Smooth muscle cell (in vitro differentiated cells): Measurements from ENCODE around the gene IGFLR1. TPM values are rescaled to one million over a fixed set of nuclear protein-coding genes. Genes with fewer than 3 reads are reported as not detected.

Experiments
- DNase-seq: peaks from one replicate; lab custom pipeline; 2025; ENCODE audit not compliant: unreplicated experiment; lab: John Stamatoyannopoulos, UW
- H2AFZ ChIP-seq: fragments of 200-600 bp; sonication (generic); 2 replicates; pipeline ENCODE4 v1.6.0; 2016; ENCODE audit warnings: antibody characterized with exemption, low read depth, mild to moderate bottlenecking
- H3F3A ChIP-seq: fragments of 200-600 bp; sonication (generic); 2 replicates; pipeline ENCODE4 v1.6.0; 2017; ENCODE audit warnings: antibody characterized with exemption, low read depth
- H3K27ac ChIP-seq: fragments of 200-600 bp; sonication (generic); 2 replicates; pipeline ENCODE4 v1.5.1; 2016; ENCODE audit warnings: low read depth, mild to moderate bottlenecking
- H3K27me3 ChIP-seq: fragments of 200-600 bp; sonication (generic); 2 replicates; pipeline ENCODE4 v1.6.1; 2016; ENCODE audit warnings: low read depth, mild to moderate bottlenecking
- H3K36me3 ChIP-seq: fragments of 200-600 bp; sonication (generic); 2 replicates; pipeline ENCODE4 v1.5.1; 2016; ENCODE audit warnings: low read depth
- H3K4me1 ChIP-seq: fragments of 200-600 bp; sonication (generic); 2 replicates; pipeline ENCODE4 v1.5.1; 2016; ENCODE audit warnings: low read depth
- H3K4me2 ChIP-seq: fragments of 200-600 bp; sonication (generic); 2 replicates; pipeline ENCODE4 v1.6.0; 2016; ENCODE audit warnings: mild to moderate bottlenecking
- H3K4me3 ChIP-seq: fragments of 200-600 bp; sonication (generic); 2 replicates; pipeline ENCODE4 v1.5.1; 2016; ENCODE audit warnings: mild to moderate bottlenecking
- H3K79me2 ChIP-seq: fragments of 200-600 bp; sonication (generic); 2 replicates; pipeline ENCODE4 v1.6.0; 2016; ENCODE audit warnings: low read depth, mild to moderate bottlenecking
- H3K9ac ChIP-seq: fragments of 200-600 bp; sonication (generic); 2 replicates; pipeline ENCODE4 v1.6.0; 2016; ENCODE audit warnings: low read depth
- H3K9me3 ChIP-seq: fragments of 200-600 bp; sonication (generic); replicated peaks from 2 replicates; pipeline ENCODE4 v1.5.1; 2016; ENCODE audit warnings: low read depth
- H4K20me1 ChIP-seq: fragments of 200-600 bp; sonication (generic); 2 replicates; pipeline ENCODE4 v1.6.0; 2016; ENCODE audit warnings: low read depth
- CTCF ChIP-seq: fragments of 200-600 bp; sonication (generic); IDR thresholded peaks from 2 replicates; pipeline ENCODE4 v1.5.1; 2017; ENCODE audit warnings: borderline replicate concordance, mild to moderate bottlenecking, antibody characterized with exemption; ENCODE audit not compliant: insufficient read depth, poor library complexity, severe bottlenecking
- WGBS: methylation state at CpG from one replicate; pipeline ENCODE4 v1.1.7; 2016; ENCODE audit warnings: low lambda C conversion rate; 5-methylcytosine and 5-hydroxymethylcytosine counted together
- polyA plus RNA-seq: library from polyadenylated mRNA; unstranded; fragments of >200 nt; fragmentation: Nextera tagmentation; extraction: Ambion mirVana; gene quantifications from 2 replicates; pipeline ENCODE4 v1.2.1, GENCODE V29; 2016
- total RNA-seq: library from RNA; depleted of rRNA; stranded (reverse); fragments of >200 nt; gene quantifications from 2 replicates; pipeline ENCODE4 v1.2.3, GENCODE V29; 2014

Gene IGFLR1
- 1.2 and 1.7 TPM in 2 replicates for total RNA-seq
- 1.4 and 6.3 TPM in 2 replicates for polyA plus RNA-seq

- peaks cover 16% of the 10 kb centered on the region for H3K79me2 ChIP-seq
- no peak within 1 kb of the TSS for H3K27ac ChIP-seq
- no peak for TF ChIP-seq CTCF
- H3F3A ChIP-seq, result no peaks in the 10 kb centered on the region
- no peak within 1 kb of the TSS for H3K9ac ChIP-seq
- H3K4me2 ChIP-seq, result peak within 1 kb of the TSS; percentile 98
- DNase-seq, result no peak
- no peaks in the 10 kb centered on the region for H4K20me1 ChIP-seq
- no peaks in the 10 kb centered on the region for H3K27me3 ChIP-seq
- 95% methylated on average over 9 of the region's 9 CpGs for WGBS
- no peak within 1 kb of the TSS for H2AFZ ChIP-seq
- H3K4me3 ChIP-seq, result no peak within 1 kb of the TSS
- H3K36me3 ChIP-seq, result no peaks in the 10 kb centered on the region
- peaks cover 10% of the 10 kb centered on the region for H3K4me1 ChIP-seq
- no peaks in the 10 kb centered on the region for H3K9me3 ChIP-seq
Observed at GRCh38 chr19:35742121-35742724, at the start of gene IGFLR1. Gene IGFLR1, minus strand, starts transcription at chr19:35742452. Its CDS starts 1,272 bp downstream, at chr19:35741180.

- Histone ChIP-seq H3K36me3 (no peaks in the 10 kb centered on the region), H3F3A (no peaks in the 10 kb centered on the region), H3K9me3 (no peaks in the 10 kb centered on the region), H3K4me2 (no peak overlapping the region), H3K9ac (no peak overlapping the region), H3K27ac (no peak overlapping the region), H3K27me3 (peaks cover 10% of the 10 kb centered on the region), H4K20me1 (no peaks in the 10 kb centered on the region), H2AFZ (no peak overlapping the region), H3K4me1 (no peaks in the 10 kb centered on the region), H3K4me3 (no peak overlapping the region), H3K79me2 (no peaks in the 10 kb centered on the region)
- no peak for TF ChIP-seq CTCF
- DNase-seq, result no peak
- 96% methylated on average over 7 of the region's 9 CpGs for WGBS
Observed at GRCh38 chr19:35791814-35792279, 49.6 kb upstream of the IGFLR1 start.

- no peaks in the 10 kb centered on the region for H3K9me3 ChIP-seq
- no peaks in the 10 kb centered on the region for H3K36me3 ChIP-seq
- no peak for TF ChIP-seq CTCF
- H3K27me3 ChIP-seq, result peaks cover 3% of the 10 kb centered on the region
- no peak overlapping the region for H3K4me2 ChIP-seq
- WGBS, result 78% methylated on average over 18 of the region's 20 CpGs
- no peaks in the 10 kb centered on the region for H3K79me2 ChIP-seq
- no peak overlapping the region for H3K4me3 ChIP-seq
- no peak overlapping the region for H2AFZ ChIP-seq
- no peak overlapping the region for H3K9ac ChIP-seq
- H3K4me1 ChIP-seq, result no peaks in the 10 kb centered on the region
- DNase-seq, result no peak
- H4K20me1 ChIP-seq, result no peaks in the 10 kb centered on the region
- no peaks in the 10 kb centered on the region for H3F3A ChIP-seq
- H3K27ac ChIP-seq, result no peak overlapping the region
Observed at GRCh38 chr19:35790981-35791813, 48.9 kb upstream of the IGFLR1 start.
